HepG2 (cell line): ENCODE data around the gene ADAMTSL3. TPM values are rescaled to one million over a fixed set of nuclear protein-coding genes. Genes with fewer than 3 reads are reported as not detected.
"Not testable (repeated sequence)": the region's sequence is repeated elsewhere in the genome, so short reads cannot be mapped to it uniquely, and the experiment has no call there.

Experiments used
- ATAC-seq: fragments of 200-7000 bp; cut with Tn5 transposase; 3 replicates; pipeline ENCODE4 v1.9.1; 2020; ENCODE audit warnings: mild to moderate bottlenecking, moderate library complexity
- BruUV-seq: library from RNA; stranded (reverse); fragments of 400-500 nt; replicated peaks from 2 replicates; lab custom pipeline; 2021; lab: Mats Ljungman, UMichigan
- CTCF ChIA-PET: fragments of 300-600 bp; formaldehyde crosslinking; extraction: SDS; loops from one replicate; lab custom pipeline; 2021; ENCODE audit warnings: low total read pairs, inconsistent platforms, low intra/inter-chr PET ratio; lab: Yijun Ruan, JAX
- POLR2A ChIA-PET: fragments of 350-600 bp; sonication (Branson Sonifier 250); formaldehyde crosslinking; loops from one replicate; lab custom pipeline; 2020; ENCODE audit warnings: antibody characterized with exemption, inconsistent platforms; lab: Yijun Ruan, JAX
- DNase-seq: peaks from one replicate; pipeline ENCODE4 v3.0.0-alpha.2; 2015; ENCODE audit warnings: low spot score
- FAIRE-seq: peaks from 3 replicates; lab custom pipeline; 2011; peaks lifted over from hg19 to GRCh38; lab: Jason Lieb, UNC
- H2AFZ ChIP-seq: one replicate; pipeline ENCODE4 v1.6.1; 2011; ENCODE audit warnings: low read length, inconsistent platforms
- H3K27ac ChIP-seq: fragments of 300-600 bp; 3 replicates; pipeline ENCODE4 v1.8.0; 2011; ENCODE audit warnings: mixed run types, mild to moderate bottlenecking, mixed read lengths, low read length, inconsistent platforms; ENCODE audit not compliant: insufficient read depth; ENCODE audit errors: extremely low read length
- H3K27me3 ChIP-seq, 2 experiments: fragments of 200-600 bp in 1 of 2; 2 replicates in 1 of 2; 3 replicates in 1 of 2; pipeline versions ENCODE4 v1.6.0 to v1.8.0; 2011; ENCODE audit warnings: low read length in 2 of 2, mild to moderate bottlenecking in 2 of 2, moderate library complexity in 2 of 2, inconsistent platforms in 1 of 2; ENCODE audit not compliant: insufficient read depth in 2 of 2, control insufficient read depth in 1 of 2
- H3K36me3 ChIP-seq, 2 experiments: fragments of 200-600 bp in 1 of 2; replicated peaks in 1 of 2; 2 replicates in 1 of 2; 3 replicates in 1 of 2; pipeline versions ENCODE4 v1.5.1 to v1.8.0; 2011; ENCODE audit warnings: low read length in 2 of 2, inconsistent platforms in 1 of 2; ENCODE audit not compliant: insufficient read depth in 2 of 2, control insufficient read depth in 1 of 2
- H3K4me1 ChIP-seq: 2 replicates; pipeline ENCODE4 v1.5.1; 2012; ENCODE audit warnings: low read length, inconsistent platforms; ENCODE audit not compliant: insufficient read depth
- H3K4me2 ChIP-seq: 2 replicates; pipeline ENCODE4 v1.6.0; 2011; ENCODE audit warnings: low read depth, low read length, inconsistent platforms
- H3K4me3 ChIP-seq, 3 experiments: fragments of 200-600 bp in 1 of 3; sonication (generic), shearing (Covaris generic) in 1 of 3; replicated peaks in 1 of 3; 2 replicates each; pipeline ENCODE4 v1.5.1; 2011 to 2016; ENCODE audit warnings: low read length in 3 of 3, inconsistent platforms in 2 of 3, low read depth in 2 of 3, mild to moderate bottlenecking in 2 of 3, control low read depth in 1 of 3, mixed read lengths in 1 of 3; ENCODE audit not compliant: insufficient read depth in 1 of 3
- H3K79me2 ChIP-seq: one replicate; pipeline ENCODE4 v1.6.1; 2011; ENCODE audit warnings: low read length, inconsistent platforms; ENCODE audit not compliant: insufficient read depth
- H3K9ac ChIP-seq: 2 replicates; pipeline ENCODE4 v1.6.0; 2011; ENCODE audit warnings: mild to moderate bottlenecking, low read depth, low read length, inconsistent platforms; ENCODE audit not compliant: insufficient read depth
- H3K9me3 ChIP-seq: 2 replicates; pipeline ENCODE4 v1.5.1; 2012; ENCODE audit warnings: mild to moderate bottlenecking, low read length
- H4K20me1 ChIP-seq: 2 replicates; pipeline ENCODE4 v1.6.0; 2011; ENCODE audit warnings: inconsistent platforms, mild to moderate bottlenecking, low read length, moderate library complexity; ENCODE audit not compliant: insufficient read depth
- ERF ChIP-seq: IDR thresholded peaks from 2 replicates; pipeline ENCODE4 v1.6.1; 2018; ENCODE audit warnings: missing biosample characterization, missing genetic modification reagents
- GPN1 ChIP-seq: sonication (generic); formaldehyde crosslinking; IDR thresholded peaks from 2 replicates; pipeline ENCODE4 v1.5.1; 2020; ENCODE audit warnings: missing genetic modification reagents, borderline replicate concordance
- RARG ChIP-seq: sonication (generic); formaldehyde crosslinking; IDR thresholded peaks from 2 replicates; pipeline ENCODE4 v1.4.0; 2020; ENCODE audit warnings: low read depth, mild to moderate bottlenecking, missing genetic modification reagents
- SMARCE1 ChIP-seq: fragments of 450-650 bp; IDR thresholded peaks from 2 replicates; pipeline ENCODE4 v1.6.1; 2017; ENCODE audit warnings: borderline replicate concordance
- ZNF274 ChIP-seq: sonication (generic); formaldehyde crosslinking; IDR thresholded peaks from 2 replicates; pipeline ENCODE4 v1.5.1; 2020; ENCODE audit warnings: mild to moderate bottlenecking, missing genetic modification reagents
- ZNF317 ChIP-seq: sonication (generic); formaldehyde crosslinking; IDR thresholded peaks from 2 replicates; pipeline ENCODE4 v1.5.0; 2020; ENCODE audit warnings: mild to moderate bottlenecking, missing genetic modification reagents
- ZNF569 ChIP-seq: sonication (generic); formaldehyde crosslinking; IDR thresholded peaks from 2 replicates; pipeline ENCODE4 v1.5.0; 2020; ENCODE audit warnings: mild to moderate bottlenecking, missing genetic modification reagents, moderate library complexity, borderline replicate concordance
- ZNF75D ChIP-seq: sonication (generic); formaldehyde crosslinking; IDR thresholded peaks from 2 replicates; pipeline ENCODE4 v1.8.1; 2023; ENCODE audit warnings: missing genetic modification reagents, mild to moderate bottlenecking, borderline replicate concordance
- WGBS: methylation state at CpG from one replicate; pipeline ENCODE4 v1.1.6; 2017; ENCODE audit warnings: low lambda C conversion rate; 5-methylcytosine and 5-hydroxymethylcytosine counted together
- in situ Hi-C: cut with HindIII; loops from 2 replicates; pipeline ENCODE4 v1.10.0; 2017; ENCODE audit warnings: low pct_unique_long_range_greater_than_20kb; ENCODE audit not compliant: extremely low pct_ligation_motif_present
- intact Hi-C: fragments of 100-400 bp; cut with micrococcal nuclease; formaldehyde crosslinking; loops from one replicate; pipeline ENCODE4 v1.10.0; 2022; ENCODE audit not compliant: unreplicated experiment
- polyA plus RNA-seq, 8 experiments: library from polyadenylated mRNA; depleted of rRNA in 3 of 8; stranded (reverse) in 7 of 8; unstranded in 1 of 8; fragments of >200 nt; fragmentation: Illumina TruSeq in 4 of 8; extraction: Trizol in 4 of 8; gene quantifications; 2 replicates each; pipeline versions ENCODE4 v1.2.1 to v1.2.3, GENCODE V29; 2011 to 2016; ENCODE audit warnings: low read depth in 4 of 8, missing spikeins in 1 of 8, mixed read lengths in 1 of 8; ENCODE audit not compliant: insufficient read depth in 1 of 8
- total RNA-seq, 5 experiments: library from RNA; depleted of rRNA; stranded (reverse); fragments of >200 nt; fragmentation: Illumina TruSeq; extraction: Trizol; gene quantifications; 2 replicates each; pipeline ENCODE4 v1.2.3, GENCODE V29; 2016; ENCODE audit warnings: low read depth in 1 of 5
- TF ChIP-seq, protein P1 (sequence below): IDR thresholded peaks from 2 replicates; pipeline ENCODE4 v1.6.1; 2016; ENCODE audit warnings: missing genetic modification reagents, missing compliant biosample characterization
- TF ChIP-seq, protein P2 (sequence below): IDR thresholded peaks from 2 replicates; pipeline ENCODE4 v1.6.1; 2018; ENCODE audit warnings: missing genetic modification reagents

The ADAMTSL3 gene
- total and polyA plus RNA-seq, 2 of the 13 experiments (the other 11 are each of a cell fraction or from before 2014, with no cell fraction given) = 0.04 to 0.09 TPM

DNA sequence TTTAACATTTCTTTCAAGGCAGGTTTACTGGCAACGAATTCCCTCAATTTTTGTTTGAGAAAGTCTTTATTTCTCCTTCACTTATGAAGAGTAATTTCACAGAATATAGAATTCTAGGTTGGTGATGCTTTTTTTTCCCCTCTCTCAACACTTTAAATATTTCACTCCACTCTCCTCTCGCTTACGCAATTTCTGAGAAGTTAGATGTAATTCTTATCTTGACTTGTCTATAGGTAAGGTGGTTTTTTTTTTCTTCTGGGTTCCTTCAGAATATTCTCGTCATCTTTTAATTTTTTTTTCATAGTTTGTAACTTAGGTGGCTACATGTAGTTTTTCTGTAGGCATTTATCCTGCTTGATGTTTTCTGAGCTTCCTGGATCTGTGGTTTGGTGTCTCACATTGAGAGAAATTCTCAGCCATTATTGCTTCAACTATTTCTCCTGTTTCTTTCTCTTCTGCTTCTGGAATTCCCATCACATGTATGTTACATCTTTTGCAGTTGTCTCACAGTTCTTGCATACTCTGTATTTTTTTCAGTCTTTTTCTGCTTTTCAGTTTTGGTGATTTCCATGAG is 392.2 kb downstream of the ADAMTSL3 start:
- no peak overlapping the region for H3K4me3 ChIP-seq
- in situ Hi-C loops = loop anchor here (25.0 kb wide), 1 partner anchor 484 kb away; no protein-coding TSS in a partner anchor
- FAIRE-seq (no peak), DNase-seq (no peak), ATAC-seq (no peak)
- H4K20me1 ChIP-seq = no peaks in the 10 kb centered on the region
- no peaks in the 10 kb centered on the region; a peak in 1 of 5 replicates for H3K27me3 ChIP-seq
- H3K36me3 ChIP-seq = no peaks in the 10 kb centered on the region
- ChIA-PET CTCF (no interaction called here), POLR2A (no interaction called here)
- no peak overlapping the region for H3K4me2 ChIP-seq
- H3K9ac ChIP-seq = no peak overlapping the region
- H3K9me3 ChIP-seq = no peaks in the 10 kb centered on the region
- TF ChIP-seq RARG (CRISPR knock-in tag) (no peak), ZNF75D (CRISPR knock-in tag) (no peak), ZNF274 (CRISPR knock-in tag) (no peak), ZNF317 (CRISPR knock-in tag) (no peak), ZNF569 (no peak), SMARCE1 (no peak), GPN1 (CRISPR knock-in tag) (no peak), ERF (CRISPR knock-in tag) (no peak)
- TF ChIP-seq, protein P1, sequence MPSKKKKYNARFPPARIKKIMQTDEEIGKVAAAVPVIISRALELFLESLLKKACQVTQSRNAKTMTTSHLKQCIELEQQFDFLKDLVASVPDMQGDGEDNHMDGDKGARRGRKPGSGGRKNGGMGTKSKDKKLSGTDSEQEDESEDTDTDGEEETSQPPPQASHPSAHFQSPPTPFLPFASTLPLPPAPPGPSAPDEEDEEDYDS (CRISPR knock-in tag) = no peak
- TF ChIP-seq, protein P2, sequence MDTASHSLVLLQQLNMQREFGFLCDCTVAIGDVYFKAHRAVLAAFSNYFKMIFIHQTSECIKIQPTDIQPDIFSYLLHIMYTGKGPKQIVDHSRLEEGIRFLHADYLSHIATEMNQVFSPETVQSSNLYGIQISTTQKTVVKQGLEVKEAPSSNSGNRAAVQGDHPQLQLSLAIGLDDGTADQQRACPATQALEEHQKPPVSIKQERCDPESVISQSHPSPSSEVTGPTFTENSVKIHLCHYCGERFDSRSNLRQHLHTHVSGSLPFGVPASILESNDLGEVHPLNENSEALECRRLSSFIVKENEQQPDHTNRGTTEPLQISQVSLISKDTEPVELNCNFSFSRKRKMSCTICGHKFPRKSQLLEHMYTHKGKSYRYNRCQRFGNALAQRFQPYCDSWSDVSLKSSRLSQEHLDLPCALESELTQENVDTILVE = no peak
- TF ChIP-seq, all 625 proteins: peak for 0
- H3K79me2 ChIP-seq = no peaks in the 10 kb centered on the region
- no peak overlapping the region for H3K27ac ChIP-seq
- WGBS = 39% methylated on average over 4 of the region's 4 CpGs
- BruUV-seq = no TSS peak
- no peaks in the 10 kb centered on the region for H3K4me1 ChIP-seq
- intact Hi-C loops = no loop called here
- no peak overlapping the region for H2AFZ ChIP-seq

DNA sequence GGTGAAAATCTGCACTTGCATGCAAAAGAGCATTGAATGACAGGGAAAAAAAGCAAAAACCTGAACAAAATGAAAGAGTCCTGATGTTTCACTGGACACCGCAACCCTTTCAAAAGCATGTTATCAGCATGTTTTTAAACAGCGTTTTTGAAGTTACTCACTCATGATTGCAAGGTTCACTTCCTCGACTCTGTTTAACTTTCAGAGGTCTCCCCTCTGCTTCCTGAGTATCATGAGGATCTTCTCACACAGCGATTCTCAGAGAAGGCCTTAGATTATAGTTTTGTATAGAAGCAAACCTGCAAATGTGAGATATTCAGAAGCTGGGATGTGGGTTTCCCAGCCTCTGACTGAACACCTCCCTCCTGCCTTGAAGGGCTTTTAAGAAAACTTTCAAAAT is 395.6 kb downstream of the ADAMTSL3 start:
- H3K79me2 ChIP-seq, H3K9ac ChIP-seq, H3K36me3 ChIP-seq, H3K27ac ChIP-seq, POLR2A ChIA-PET, H3K4me2 ChIP-seq, intact Hi-C loops, H3K9me3 ChIP-seq, ATAC-seq, H3K4me3 ChIP-seq, H4K20me1 ChIP-seq, CTCF ChIA-PET, BruUV-seq, H2AFZ ChIP-seq, H3K4me1 ChIP-seq, DNase-seq, FAIRE-seq, H3K27me3 ChIP-seq: not testable (repeated sequence)
- in situ Hi-C loops = loop anchor here (25.0 kb wide), 1 partner anchor 487 kb away; no protein-coding TSS in a partner anchor
- WGBS = 22% methylated on average over 4 of the region's 4 CpGs
